ENCODE measurements around the gene ADM5. TPM values are rescaled to one million over a fixed set of nuclear protein-coding genes. Genes with fewer than 3 reads are reported as not detected.

ADM5 gene
- total RNA-seq, 2 donors from 2014 or later, result 0.24 to 2.0 TPM

- Histone ChIP-seq H3K36me3 (no peaks in the 10 kb centered on the region), H3K4me1 (no peaks in the 10 kb centered on the region), H3K9me3 (no peaks in the 10 kb centered on the region), H3K27ac (no peak overlapping the region), H3K27me3 (no peaks in the 10 kb centered on the region), H3K4me3 (no peak overlapping the region), H3K9ac (ENCODE audit: low read depth in 2 of 2, low read length in 2 of 2) (no peak overlapping the region)
- intact Hi-C loops (cut with DNase I), result no loop called here
- no peak for TF ChIP-seq CTCF (IDR thresholded peaks at IDR 0.05)
- DNase-seq, result no peak
These were observed 11.2 kb downstream of the ADM5 start for GRCh38 chr19:49700563-49700962.

- H3K36me3 ChIP-seq, result no peaks in the 10 kb centered on the region
- no peak overlapping the region for H3K27ac ChIP-seq
- no peak for DNase-seq
- H3K4me3 ChIP-seq, result no peak overlapping the region
- no peaks in the 10 kb centered on the region for H3K9me3 ChIP-seq
- no peaks in the 10 kb centered on the region for H3K27me3 ChIP-seq
- intact Hi-C loops (cut with DNase I), result no loop called here
- no peak for TF ChIP-seq CTCF (IDR thresholded peaks at IDR 0.05)
- no peak overlapping the region for H3K9ac ChIP-seq (ENCODE audit: low read depth in 2 of 2, low read length in 2 of 2)
- no peaks in the 10 kb centered on the region for H3K4me1 ChIP-seq
These were observed 11.9 kb downstream of the ADM5 start for GRCh38 chr19:49701271-49701786.

GRCh38 chr19:49704888-49705642 lies 15.7 kb downstream of the ADM5 start:
- Histone ChIP-seq H3K36me3 (no peaks in the 10 kb centered on the region), H3K27ac (no peak overlapping the region), H3K27me3 (no peaks in the 10 kb centered on the region), H3K9ac (ENCODE audit: low read depth in 2 of 2, low read length in 2 of 2) (no peak overlapping the region), H3K4me3 (no peak overlapping the region), H3K9me3 (no peaks in the 10 kb centered on the region), H3K4me1 (no peaks in the 10 kb centered on the region)
- intact Hi-C loops (cut with DNase I), result no loop called here
- no peak for DNase-seq
- TF ChIP-seq CTCF (IDR thresholded peaks at IDR 0.05), result no peak

- TF ChIP-seq CTCF (IDR thresholded peaks at IDR 0.05), result no peak
These were observed 16.5 kb downstream of the ADM5 start for GRCh38 chr19:49705919-49706318.

GRCh38 chr19:49710372-49710951 lies 21.1 kb downstream of the ADM5 start:
- Histone ChIP-seq H3K36me3 (no peaks in the 10 kb centered on the region), H3K4me1 (no peaks in the 10 kb centered on the region), H3K9me3 (no peaks in the 10 kb centered on the region), H3K4me3 (no peak overlapping the region), H3K9ac (ENCODE audit: low read depth in 2 of 2, low read length in 2 of 2) (no peak overlapping the region), H3K27ac (no peak overlapping the region), H3K27me3 (no peaks in the 10 kb centered on the region)
- intact Hi-C loops (cut with DNase I), result no loop called here
- no peak for DNase-seq
- no peak for TF ChIP-seq CTCF (IDR thresholded peaks at IDR 0.05)

More at GRCh38 chr19:49705919-49706318, 16.5 kb downstream of the ADM5 start:
- H3K4me3 ChIP-seq, result no peak overlapping the region
- DNase-seq, result no peak
- H3K4me1 ChIP-seq, result no peaks in the 10 kb centered on the region
- H3K27ac ChIP-seq, result no peak overlapping the region
- no peaks in the 10 kb centered on the region for H3K36me3 ChIP-seq
- intact Hi-C loops (cut with DNase I), result no loop called here
- H3K27me3 ChIP-seq, result no peaks in the 10 kb centered on the region
- H3K9me3 ChIP-seq, result no peaks in the 10 kb centered on the region
- H3K9ac ChIP-seq (ENCODE audit: low read depth in 2 of 2, low read length in 2 of 2), result no peak overlapping the region
